ENCODE data around the gene ZNF43.
"Not testable (repeated sequence)": the region's sequence is repeated elsewhere in the genome, so short reads cannot be mapped to it uniquely, and the experiment has no call there.

ZNF43 gene

DNA sequence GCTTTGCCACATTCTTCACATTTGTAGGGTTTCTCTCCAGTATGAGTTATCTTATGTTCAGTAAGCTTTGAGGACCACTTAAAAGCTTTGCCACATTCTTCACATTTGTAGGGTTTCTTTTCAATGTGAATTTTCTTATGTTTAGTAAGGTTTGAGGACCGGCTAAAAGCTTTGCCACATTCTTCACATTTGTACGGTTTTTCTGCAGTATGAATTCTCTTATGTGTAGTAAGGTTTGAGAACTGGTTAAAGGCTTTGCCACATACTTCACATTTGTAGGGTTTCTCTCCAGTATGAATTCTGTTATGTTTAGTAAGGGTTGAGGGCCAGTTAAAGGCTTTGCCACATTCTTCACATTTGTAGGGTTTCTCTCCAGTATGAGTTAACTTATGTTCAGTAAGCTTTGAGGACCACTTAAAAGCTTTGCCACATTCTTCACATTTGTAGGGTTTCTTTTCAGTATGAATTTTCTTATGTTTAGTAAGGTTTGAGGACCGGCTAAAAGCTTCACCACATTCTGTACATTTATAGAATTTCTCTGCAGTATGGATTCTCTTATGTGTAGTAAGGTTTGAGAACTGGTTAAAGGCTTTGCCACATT is 27.5 kb downstream of the ZNF43 start:
- DNase-seq: not testable (repeated sequence)

DNA sequence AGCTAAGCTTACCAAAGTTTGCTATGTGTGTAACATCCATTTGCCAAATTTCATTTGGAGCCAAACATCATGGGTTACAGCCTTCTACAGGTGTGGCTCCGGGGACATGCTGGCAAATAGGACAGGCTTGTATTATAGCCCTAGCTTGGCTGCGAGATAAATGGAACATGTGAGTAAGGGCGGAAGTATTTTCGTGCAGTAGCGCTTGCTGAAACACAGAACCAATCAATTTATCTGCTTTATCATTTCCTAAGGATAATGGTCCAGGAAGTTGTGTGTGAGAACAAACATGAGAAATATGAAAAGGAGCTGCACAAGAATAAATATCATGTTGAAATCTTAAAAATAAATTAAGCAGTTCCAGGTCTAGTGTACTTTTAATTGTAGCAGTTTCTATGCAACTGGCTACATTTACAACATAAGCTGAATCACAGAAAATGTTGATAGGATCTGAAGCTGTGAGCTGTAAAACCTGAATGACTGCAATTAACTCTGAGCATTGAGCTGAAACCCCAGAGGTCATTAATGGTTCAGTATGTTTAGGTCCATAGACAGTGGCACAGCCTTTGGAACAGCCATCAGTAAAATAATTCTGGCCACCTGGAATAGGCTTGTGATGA is 46.4 kb downstream of the ZNF43 start:
- DNase-seq: no peak

DNA sequence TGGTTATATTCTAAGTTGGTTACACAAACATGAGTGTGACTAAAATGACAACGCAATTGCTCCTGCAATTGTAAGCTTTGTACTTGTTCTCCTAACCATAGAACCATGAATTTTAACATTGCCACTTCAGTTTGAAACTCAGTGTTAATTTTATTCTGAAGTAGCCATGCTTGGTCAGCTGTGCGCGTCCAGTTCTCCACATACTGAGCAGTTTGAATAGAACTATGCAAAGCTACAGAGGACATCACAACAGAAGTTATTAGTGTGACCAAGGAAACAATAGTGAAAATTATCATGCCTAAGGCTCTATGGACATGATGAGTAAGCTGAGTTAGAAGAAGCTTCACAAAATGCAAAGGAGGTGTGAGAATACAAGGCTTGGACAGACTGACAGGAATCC is 49.0 kb downstream of the ZNF43 start:
- DNase-seq: no peak

DNA sequence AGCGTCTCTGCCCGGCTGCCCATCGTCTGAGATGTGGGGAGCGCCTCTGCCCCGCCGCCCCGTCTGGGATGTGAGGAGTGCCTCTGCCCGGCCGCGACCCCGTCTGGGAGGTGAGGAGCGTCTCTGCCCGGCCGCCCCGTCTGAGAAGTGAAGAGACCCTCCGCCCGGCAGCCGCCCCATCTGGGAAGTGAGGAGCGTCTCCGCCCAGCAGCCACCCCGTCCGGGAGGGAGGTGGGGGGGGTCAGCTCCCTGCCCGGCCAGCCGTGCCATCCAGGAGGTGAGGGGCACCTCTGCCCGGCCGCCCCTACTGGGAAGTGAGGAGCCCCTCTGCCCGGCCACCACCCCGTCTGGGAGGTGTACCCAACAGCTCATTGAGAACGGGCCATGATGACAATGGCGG is 60.2 kb downstream of the ZNF43 start:
- not testable (repeated sequence) for DNase-seq

DNA sequence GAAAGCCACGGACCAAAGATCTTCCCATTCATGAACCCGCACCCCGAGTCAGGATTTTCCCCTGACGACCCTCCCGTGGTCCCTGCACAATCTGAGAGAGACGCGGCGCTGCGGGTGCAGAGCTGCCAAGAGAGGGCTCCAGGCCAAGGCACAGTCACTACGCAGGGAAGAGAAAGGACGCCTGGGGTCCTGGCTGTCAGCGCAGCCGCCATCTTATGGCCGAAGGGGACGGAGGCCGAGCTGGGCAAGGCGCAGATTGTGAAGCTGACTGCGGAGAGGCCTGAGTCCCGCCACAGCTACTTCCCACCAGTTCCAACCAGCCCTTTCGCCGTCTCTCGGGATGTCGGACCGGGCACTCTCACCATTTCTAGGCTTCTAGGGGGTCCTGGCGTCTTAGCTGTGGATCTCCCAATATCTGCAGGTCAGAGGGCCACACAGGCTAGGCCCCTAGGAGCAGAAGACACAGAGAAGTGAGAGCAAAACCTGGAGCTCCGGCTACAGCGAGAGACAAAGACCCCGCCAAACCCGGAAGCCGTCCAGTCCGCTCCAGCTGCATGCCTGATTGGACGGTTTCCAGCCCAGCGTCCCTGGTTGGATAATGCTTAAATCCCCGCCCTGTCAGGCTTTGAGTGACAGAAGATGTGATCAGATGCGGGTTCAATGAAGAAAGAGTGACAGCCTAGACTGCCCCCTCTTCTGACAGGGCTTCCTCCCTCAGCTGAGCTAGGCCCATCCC is 68.7 kb downstream of the ZNF43 start, which contains the start of gene ZNF100:
Gene ZNF100 (minus strand): TSS at position 515 of the 736 bp plus-strand sequence. CDS start 150 bp downstream, at position 365.
- peak; percentile 43 to 96 (median 82) for DNase-seq

DNA sequence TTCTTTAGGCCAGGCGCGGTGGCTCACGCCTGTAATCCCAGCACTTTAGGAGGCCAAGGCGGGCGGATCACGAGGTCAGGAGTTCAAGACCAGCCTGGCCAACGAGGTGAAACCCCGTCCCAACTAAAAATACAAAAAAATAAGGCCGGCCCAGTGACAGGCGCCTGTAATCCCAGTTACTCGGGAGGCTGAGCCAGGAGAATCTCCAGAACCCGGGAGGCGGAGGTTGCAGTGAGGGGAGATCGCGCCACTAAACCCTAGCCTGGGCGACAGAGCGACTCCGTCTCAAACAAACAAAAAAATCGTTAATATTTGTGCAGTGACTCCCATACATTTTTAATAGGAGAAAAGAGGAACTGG is 69.3 kb downstream of the ZNF43 start:
- not testable (repeated sequence) for DNase-seq

DNA sequence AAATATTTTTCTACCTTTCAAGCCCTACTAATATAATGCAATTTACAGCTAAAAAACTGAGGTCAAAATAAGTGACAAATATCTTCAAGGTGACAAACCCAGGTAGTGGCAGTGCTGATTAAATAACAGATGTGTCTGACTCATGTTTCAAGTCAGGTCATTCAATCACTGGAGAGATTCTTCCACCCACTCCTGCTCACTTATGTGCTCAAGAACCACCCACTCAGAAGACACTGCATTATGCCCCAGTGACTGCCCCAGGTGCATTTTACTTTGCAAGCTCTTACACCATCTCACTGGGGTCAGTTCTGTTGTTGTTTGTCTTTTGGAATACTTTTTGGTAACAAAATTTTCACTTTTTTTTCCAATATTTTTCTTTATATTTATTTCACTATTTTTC is 70.8 kb downstream of the ZNF43 start:
- DNase-seq: peak in 1 of 56 donors; percentile 6

DNA sequence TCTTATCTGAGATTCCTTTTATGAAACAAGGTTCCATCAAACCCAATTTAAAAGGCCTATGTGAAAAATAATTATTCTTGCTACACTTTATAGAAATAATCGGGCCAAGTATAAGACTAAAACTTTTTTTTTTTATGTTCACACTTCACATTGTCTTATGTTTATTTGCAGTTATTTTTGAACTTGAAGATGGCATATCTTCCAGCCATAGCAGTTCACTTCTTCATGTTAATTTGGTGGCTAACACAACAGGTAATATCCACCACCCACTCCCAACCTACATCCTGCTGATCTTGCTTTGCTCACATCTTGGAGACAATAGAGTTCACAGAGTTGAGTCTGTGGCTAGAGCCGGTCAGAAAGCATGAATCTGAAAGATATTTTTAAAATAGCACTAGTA is 74.4 kb downstream of the ZNF43 start:
- not testable (repeated sequence) for DNase-seq

DNA sequence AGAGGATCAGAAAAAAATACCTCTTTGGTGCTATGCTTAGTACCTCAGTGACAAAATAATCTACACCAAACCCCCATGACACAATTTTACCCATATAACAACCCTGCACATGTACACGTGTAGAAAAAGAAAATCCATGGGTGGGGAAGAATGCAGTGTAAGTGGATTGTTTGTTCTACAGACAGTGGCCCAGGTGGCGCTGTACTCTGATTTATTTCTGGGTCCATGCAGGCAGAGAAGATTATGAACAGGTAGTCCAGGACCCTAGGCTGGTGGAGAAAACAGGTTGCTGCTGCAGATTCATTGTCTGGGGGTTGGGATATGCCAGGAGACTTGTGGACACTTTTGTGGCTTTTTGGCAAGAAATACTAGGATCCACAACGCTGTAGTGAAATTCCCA is 77.7 kb downstream of the ZNF43 start:
- no peak for DNase-seq

DNA sequence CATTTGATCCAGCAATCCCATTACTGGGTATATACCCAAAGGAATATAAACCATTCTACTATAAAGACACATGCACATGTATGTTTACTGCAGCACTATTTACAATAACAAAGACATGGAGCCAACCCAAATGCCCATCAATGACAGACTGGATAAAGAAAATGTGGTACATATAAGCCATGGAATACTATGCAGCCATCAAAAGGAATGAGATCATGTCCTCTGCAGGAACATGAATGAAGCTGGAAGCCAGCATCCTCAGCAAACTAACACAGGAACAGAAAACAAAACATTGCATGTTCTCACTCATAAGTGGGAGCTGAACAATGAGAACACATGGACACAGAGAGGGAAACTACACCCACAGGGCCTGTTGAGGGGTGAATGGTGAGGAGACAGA is 80.4 kb downstream of the ZNF43 start:
- DNase-seq: not testable (repeated sequence)
